Fibroblast of the aortic adventitia (primary cell): ENCODE measurements around the gene PPM1E. TPM values are rescaled to one million over a fixed set of nuclear protein-coding genes. Genes with fewer than 3 reads are reported as not detected.
"Not testable (repeated sequence)": the region's sequence is repeated elsewhere in the genome, so short reads cannot be mapped to it uniquely, and the experiment has no call there.

Experiments used
- DNase-seq: peaks from one replicate; pipeline ENCODE4 v3.0.0-alpha.2; 2010; ENCODE audit warnings: low read depth
- H3K4me3 ChIP-seq: 2 replicates; pipeline ENCODE4 v1.5.1; 2011; ENCODE audit warnings: low read depth, mild to moderate bottlenecking, control low read depth, low read length, moderate library complexity
- CTCF ChIP-seq: IDR thresholded peaks from 2 replicates; pipeline ENCODE4 v1.5.1; 2011; ENCODE audit warnings: mild to moderate bottlenecking, low read length, control low read depth, inconsistent platforms; ENCODE audit not compliant: insufficient read depth
- total RNA-seq: library from RNA; depleted of rRNA; stranded (reverse); fragments of >200 nt; gene quantifications from 2 replicates; pipeline ENCODE4 v1.2.3, GENCODE V29; 2012; ENCODE audit warnings: low replicate concordance

The PPM1E gene
- total RNA-seq, 1 donor: 0.45 TPM

- DNase-seq: no peak
- no peak for TF ChIP-seq CTCF
Measured at GRCh38 chr17:58788199-58788598, 32.5 kb downstream of the PPM1E start.

GRCh38 chr17:58789160-58789559, 33.5 kb downstream of the PPM1E start:
- TF ChIP-seq CTCF: no peak
- H3K4me3 ChIP-seq: no peak overlapping the region
- no peak for DNase-seq

More at GRCh38 chr17:58788199-58788598, 32.5 kb downstream of the PPM1E start:
- H3K4me3 ChIP-seq: no peak overlapping the region

GRCh38 chr17:58789831-58790230, 34.2 kb downstream of the PPM1E start:
- H3K4me3 ChIP-seq: no peak overlapping the region
- DNase-seq: no peak
- TF ChIP-seq CTCF: no peak

GRCh38 chr17:58794508-58794907, 38.9 kb downstream of the PPM1E start:
- DNase-seq, H3K4me3 ChIP-seq: not testable (repeated sequence)

- DNase-seq: no peak
- no peak overlapping the region for H3K4me3 ChIP-seq
- no peak for TF ChIP-seq CTCF
Measured at GRCh38 chr17:58802188-58802587, 46.5 kb downstream of the PPM1E start.

GRCh38 chr17:58806046-58806445, 50.4 kb downstream of the PPM1E start:
- H3K4me3 ChIP-seq: no peak overlapping the region
- no peak for TF ChIP-seq CTCF
- no peak for DNase-seq

- no peak for DNase-seq
- TF ChIP-seq CTCF: no peak
- no peak overlapping the region for H3K4me3 ChIP-seq
Measured at GRCh38 chr17:58808609-58809563, 53.2 kb downstream of the PPM1E start.
